Ishikawa (cell line): ENCODE data around the gene SAP30.

ENCODE experiments used
- CEBPB ChIP-seq: IDR thresholded peaks from 2 replicates; pipeline ENCODE4 v1.6.1; 2012
- CREB1 ChIP-seq: IDR thresholded peaks from 2 replicates; pipeline ENCODE4 v1.6.1; 2012; ENCODE audit warnings: low read depth
- EGR1 ChIP-seq: IDR thresholded peaks from 2 replicates; pipeline ENCODE4 v1.6.1; 2012
- EP300 ChIP-seq: IDR thresholded peaks from 2 replicates; pipeline ENCODE4 v1.6.1; 2012; ENCODE audit warnings: borderline replicate concordance
- FOXM1 ChIP-seq: IDR thresholded peaks from 2 replicates; pipeline ENCODE4 v1.6.1; 2012; ENCODE audit warnings: low read depth, borderline replicate concordance
- MAX ChIP-seq: IDR thresholded peaks from 2 replicates; pipeline ENCODE4 v1.6.1; 2012
- RAD21 ChIP-seq: IDR thresholded peaks from 2 replicates; pipeline ENCODE4 v1.6.1; 2012; ENCODE audit warnings: low read depth
- REST ChIP-seq: IDR thresholded peaks from 2 replicates; pipeline ENCODE4 v1.6.1; 2012; ENCODE audit warnings: low read depth, mild to moderate bottlenecking
- TAF1 ChIP-seq: IDR thresholded peaks from 2 replicates; pipeline ENCODE4 v1.6.1; 2012; ENCODE audit warnings: low read depth, mild to moderate bottlenecking
- USF1 ChIP-seq: IDR thresholded peaks from 2 replicates; pipeline ENCODE4 v1.6.1; 2012
- YY1 ChIP-seq: IDR thresholded peaks from 2 replicates; pipeline ENCODE4 v1.6.1; 2012; ENCODE audit warnings: low read depth

GRCh38 chr4:173379929-173380328 is 9.2 kb downstream of the SAP30 start:
- TF ChIP-seq FOXM1 (no peak), CEBPB (no peak), USF1 (no peak), YY1 (no peak), REST (no peak), TAF1 (no peak), MAX (no peak), EP300 (no peak), RAD21 (no peak), EGR1 (no peak), CREB1 (no peak)
